Astrocyte (in vitro differentiated cells and primary cell): Measurements from ENCODE around the gene KBTBD13. TPM values are rescaled to one million over a fixed set of nuclear protein-coding genes. Genes with fewer than 3 reads are reported as not detected.

ENCODE experiments used
- DNase-seq: peaks from one replicate; pipeline ENCODE4 v3.0.0-alpha.2; 2010; ENCODE audit warnings: low read depth
- FAIRE-seq: peaks from 2 replicates; lab custom pipeline; 2011; peaks lifted over from hg19 to GRCh38; lab: Jason Lieb, UNC
- H2AFZ ChIP-seq: 2 replicates; pipeline ENCODE4 v1.6.0; 2012; ENCODE audit warnings: low read depth, low read length, inconsistent platforms
- H3K27ac ChIP-seq: 2 replicates; pipeline ENCODE4 v1.5.1; 2011; ENCODE audit warnings: low read depth, low read length, inconsistent platforms
- H3K27me3 ChIP-seq: 2 replicates; pipeline ENCODE4 v1.6.0; 2011; ENCODE audit warnings: low read length, inconsistent platforms; ENCODE audit not compliant: insufficient read depth
- H3K36me3 ChIP-seq: 2 replicates; pipeline ENCODE4 v1.5.1; 2011; ENCODE audit warnings: low read length, inconsistent platforms; ENCODE audit not compliant: insufficient read depth
- H3K4me1 ChIP-seq: 2 replicates; pipeline ENCODE4 v1.5.1; 2011; ENCODE audit warnings: low read length, inconsistent platforms; ENCODE audit not compliant: insufficient read depth
- H3K4me2 ChIP-seq: 2 replicates; pipeline ENCODE4 v1.6.0; 2012; ENCODE audit warnings: low read length, inconsistent platforms
- H3K4me3 ChIP-seq: 2 replicates; pipeline ENCODE4 v1.5.1; 2011; ENCODE audit warnings: low read depth, mild to moderate bottlenecking, low read length, inconsistent platforms; ENCODE audit not compliant: insufficient read depth
- H3K79me2 ChIP-seq: 2 replicates; pipeline ENCODE4 v1.6.0; 2012; ENCODE audit warnings: mild to moderate bottlenecking, low read length, inconsistent platforms; ENCODE audit not compliant: insufficient read depth
- H3K9ac ChIP-seq: 2 replicates; pipeline ENCODE4 v1.6.0; 2012; ENCODE audit warnings: mild to moderate bottlenecking, low read length, inconsistent platforms
- H3K9me3 ChIP-seq: 2 replicates; pipeline ENCODE4 v1.5.1; 2012; ENCODE audit warnings: low read depth, mild to moderate bottlenecking, low read length, inconsistent platforms; ENCODE audit not compliant: insufficient read depth
- H4K20me1 ChIP-seq: 2 replicates; pipeline ENCODE4 v1.6.0; 2012; ENCODE audit warnings: low read length, inconsistent platforms; ENCODE audit not compliant: insufficient read depth
- H3K27ac Mint-ChIP-seq: one replicate; pipeline ENCODE4 v1.8.0; 2021; ENCODE audit warnings: mild to moderate bottlenecking, mixed read lengths; ENCODE audit not compliant: unreplicated experiment
- H3K27me3 Mint-ChIP-seq: one replicate; pipeline ENCODE4 v1.8.0; 2021; ENCODE audit warnings: low read depth, mixed read lengths; ENCODE audit not compliant: unreplicated experiment
- H3K36me3 Mint-ChIP-seq: one replicate; pipeline ENCODE4 v1.8.0; 2021; ENCODE audit warnings: low read depth, mixed read lengths; ENCODE audit not compliant: unreplicated experiment
- H3K4me1 Mint-ChIP-seq: one replicate; pipeline ENCODE4 v1.8.0; 2021; ENCODE audit warnings: low read depth, mixed read lengths; ENCODE audit not compliant: unreplicated experiment
- H3K4me3 Mint-ChIP-seq: one replicate; pipeline ENCODE4 v1.8.0; 2021; ENCODE audit warnings: mild to moderate bottlenecking, moderate library complexity, mixed read lengths; ENCODE audit not compliant: unreplicated experiment
- H3K9me3 Mint-ChIP-seq: one replicate; pipeline ENCODE4 v1.8.0; 2021; ENCODE audit warnings: mild to moderate bottlenecking, mixed read lengths; ENCODE audit not compliant: unreplicated experiment
- CTCF ChIP-seq: IDR thresholded peaks from 2 replicates; pipeline ENCODE4 v1.5.1; 2011; ENCODE audit warnings: low read depth, mild to moderate bottlenecking, inconsistent platforms, low read length, moderate library complexity; ENCODE audit not compliant: insufficient read depth
- EZH2 ChIP-seq: IDR thresholded peaks from 2 replicates; pipeline ENCODE4 v1.6.1; 2012; ENCODE audit warnings: mild to moderate bottlenecking, low read length, inconsistent platforms; ENCODE audit not compliant: insufficient read depth
- total RNA-seq: library from RNA; stranded (reverse); gene quantifications from 2 replicates; pipeline ENCODE4 v1.2.1, GENCODE V29; 2021

The KBTBD13 gene
- total RNA-seq, 1 donor from 2014 or later = not detected

- Mint-ChIP-seq H3K9me3 (peaks cover 5% of the 10 kb centered on the region), H3K4me3 (no peak overlapping the region), H3K36me3 (peaks cover 2% of the 10 kb centered on the region), H3K27me3 (peaks cover 22% of the 10 kb centered on the region), H3K27ac (no peak overlapping the region), H3K4me1 (peaks cover 33% of the 10 kb centered on the region)
- TF ChIP-seq EZH2 (no peak), CTCF (no peak)
- Histone ChIP-seq H3K4me2 (no peak overlapping the region), H3K36me3 (no peaks in the 10 kb centered on the region), H3K4me3 (no peak overlapping the region), H3K27me3 (peaks cover 47% of the 10 kb centered on the region), H4K20me1 (no peaks in the 10 kb centered on the region), H3K79me2 (no peaks in the 10 kb centered on the region), H2AFZ (no peak overlapping the region), H3K4me1 (peaks cover 14% of the 10 kb centered on the region), H3K27ac (no peak overlapping the region), H3K9ac (no peak overlapping the region), H3K9me3 (peaks cover 2% of the 10 kb centered on the region)
- FAIRE-seq (no peak), DNase-seq (no peak)
These were observed 16.5 kb upstream of the KBTBD13 start for GRCh38 chr15:65059931-65060596.

- Mint-ChIP-seq H3K27ac (no peak overlapping the region), H3K4me3 (no peak overlapping the region), H3K9me3 (peaks cover 5% of the 10 kb centered on the region), H3K27me3 (peaks cover 22% of the 10 kb centered on the region), H3K4me1 (peaks cover 30% of the 10 kb centered on the region), H3K36me3 (peaks cover 2% of the 10 kb centered on the region)
- H3K79me2 ChIP-seq = no peaks in the 10 kb centered on the region
- H3K9me3 ChIP-seq = peaks cover 2% of the 10 kb centered on the region
- H2AFZ ChIP-seq = no peak overlapping the region
- no peak overlapping the region for H3K9ac ChIP-seq
- no peaks in the 10 kb centered on the region for H3K36me3 ChIP-seq
- H3K27ac ChIP-seq = no peak overlapping the region
- H3K27me3 ChIP-seq = peaks cover 54% of the 10 kb centered on the region
- no peak for FAIRE-seq
- H3K4me2 ChIP-seq = no peak overlapping the region
- no peaks in the 10 kb centered on the region for H4K20me1 ChIP-seq
- H3K4me3 ChIP-seq = no peak overlapping the region
- H3K4me1 ChIP-seq = peaks cover 8% of the 10 kb centered on the region
- TF ChIP-seq CTCF (no peak), EZH2 (no peak)
- no peak for DNase-seq
These were observed 15.7 kb upstream of the KBTBD13 start for GRCh38 chr15:65060641-65061397.

- peaks cover 5% of the 10 kb centered on the region for H3K9me3 Mint-ChIP-seq
- peaks cover 2% of the 10 kb centered on the region for H3K36me3 Mint-ChIP-seq
- no peak overlapping the region for H3K27ac ChIP-seq
These were observed 14.5 kb upstream of the KBTBD13 start for GRCh38 chr15:65062061-65062460.

More at GRCh38 chr15:65062061-65062460, 14.5 kb upstream of the KBTBD13 start:
- H3K4me1 Mint-ChIP-seq = peaks cover 32% of the 10 kb centered on the region
- H3K9ac ChIP-seq = no peak overlapping the region
- H3K36me3 ChIP-seq = no peaks in the 10 kb centered on the region
- peaks cover 65% of the 10 kb centered on the region for H3K27me3 ChIP-seq
- H2AFZ ChIP-seq = no peak overlapping the region
- H3K9me3 ChIP-seq = peaks cover 2% of the 10 kb centered on the region
- H3K4me3 Mint-ChIP-seq = no peak overlapping the region
- no peak overlapping the region for H3K4me2 ChIP-seq
- no peaks in the 10 kb centered on the region for H4K20me1 ChIP-seq
- H3K27me3 Mint-ChIP-seq = peaks cover 26% of the 10 kb centered on the region
- no peaks in the 10 kb centered on the region for H3K79me2 ChIP-seq
- FAIRE-seq (no peak), DNase-seq (no peak)
- H3K27ac Mint-ChIP-seq = no peak overlapping the region
- no peak overlapping the region for H3K4me3 ChIP-seq
- TF ChIP-seq CTCF = no peak
- TF ChIP-seq EZH2 = no peak
- peaks cover 6% of the 10 kb centered on the region for H3K4me1 ChIP-seq
